Ascending aorta (tissue), 2 donors: Measurements from ENCODE around the gene FOXP1. TPM values are rescaled to one million over a fixed set of nuclear protein-coding genes. Genes with fewer than 3 reads are reported as not detected.
A peak's percentile ranks its signal among the peaks of the same experiment; 100 is the strongest.

Experiments used
- DNase-seq, 2 donors: peaks; one replicate each; pipeline ENCODE4 v3.0.0-alpha.2; 2019; ENCODE audit warnings: low spot score in 2 of 2
- H3K27ac ChIP-seq, 2 donors: fragments of 200-600 bp; sonication (generic); one replicate each; pipeline ENCODE4 v1.5.1; 2016 to 2017; ENCODE audit warnings: mild to moderate bottlenecking in 1 of 2
- H3K27me3 ChIP-seq: fragments of 200-600 bp; sonication (generic); one replicate; pipeline ENCODE4 v1.5.1; 2017
- H3K36me3 ChIP-seq, 2 donors: fragments of 200-600 bp; sonication (generic); one replicate each; pipeline ENCODE4 v1.5.1; 2016
- H3K4me1 ChIP-seq, 2 donors: fragments of 200-600 bp; sonication (generic); one replicate each; pipeline ENCODE4 v1.5.1; 2016 to 2017; ENCODE audit warnings: mild to moderate bottlenecking in 1 of 2
- H3K4me3 ChIP-seq, 2 donors: fragments of 200-600 bp; sonication (generic); one replicate each; pipeline ENCODE4 v1.5.1; 2016 to 2017; ENCODE audit warnings: mild to moderate bottlenecking in 1 of 2
- H3K9me3 ChIP-seq, 2 donors: fragments of 200-600 bp; sonication (generic); one replicate each; pipeline ENCODE4 v1.5.1; 2016
- CTCF ChIP-seq, 3 experiments: fragments of 200-600 bp in 2 of 3; fragments of 450-650 bp in 1 of 3; sonication (generic) in 2 of 3; IDR thresholded peaks; one replicate each; pipeline ENCODE4 v1.5.1; 2016 to 2019; ENCODE audit warnings: antibody characterized with exemption in 3 of 3, mild to moderate bottlenecking in 1 of 3, moderate library complexity in 1 of 3
- intact Hi-C: fragments of 100-400 bp; cut with DNase I; formaldehyde crosslinking; loops from one replicate; pipeline ENCODE4 v1.15.1; 2023
- total RNA-seq: library from RNA; depleted of rRNA; stranded (reverse); fragments of >200 nt; gene quantifications from one replicate; pipeline ENCODE4 v1.1.0, GENCODE V29; 2016

FOXP1 gene
- total RNA-seq, 1 donor from 2014 or later, result 171 TPM

GRCh38 chr3:71101014-71101413 lies 482.5 kb downstream of the FOXP1 start:
- H3K4me3 ChIP-seq, result no peak overlapping the region
- no peak for DNase-seq
- intact Hi-C loops, result loop anchor here (2.0 kb wide), 2 partner anchors 36 to 142 kb away; no protein-coding TSS in a partner anchor

GRCh38 chr3:71099997-71100719 lies 483.4 kb downstream of the FOXP1 start:
- DNase-seq, result no peak
- intact Hi-C loops, result loop anchor here (2.0 kb wide), 2 partner anchors 35 to 143 kb away; no protein-coding TSS in a partner anchor
- Histone ChIP-seq H3K36me3 (no peaks in the 10 kb centered on the region), H3K27me3 (no peaks in the 10 kb centered on the region), H3K27ac (peak overlapping the region; percentile 82 to 83), H3K4me3 (no peak overlapping the region), H3K4me1 (peaks cover 19 to 57% of the 10 kb centered on the region in 2 donors), H3K9me3 (no peaks in the 10 kb centered on the region)
- TF ChIP-seq CTCF (IDR thresholded peaks at IDR 0.05), result no peak

More at GRCh38 chr3:71101014-71101413, 482.5 kb downstream of the FOXP1 start:
- TF ChIP-seq CTCF (IDR thresholded peaks at IDR 0.05), result no peak
- no peaks in the 10 kb centered on the region for H3K36me3 ChIP-seq
- H3K27ac ChIP-seq, result peak overlapping the region; percentile 82 to 83
- H3K4me1 ChIP-seq, result peaks cover 19 to 63% of the 10 kb centered on the region in 2 donors
- no peaks in the 10 kb centered on the region for H3K27me3 ChIP-seq
- no peaks in the 10 kb centered on the region for H3K9me3 ChIP-seq

- peak overlapping the region; percentile 17 to 47 for H3K27ac ChIP-seq
- no peak overlapping the region for H3K4me3 ChIP-seq
- H3K4me1 ChIP-seq, result peaks cover 6 to 32% of the 10 kb centered on the region in 2 donors
- TF ChIP-seq CTCF (IDR thresholded peaks at IDR 0.05), result no peak
- no peaks in the 10 kb centered on the region for H3K27me3 ChIP-seq
- intact Hi-C loops, result no loop called here
- no peak for DNase-seq
- no peaks in the 10 kb centered on the region for H3K36me3 ChIP-seq
- no peaks in the 10 kb centered on the region for H3K9me3 ChIP-seq
These were observed 486.0 kb downstream of the FOXP1 start for GRCh38 chr3:71097557-71097956.

- Histone ChIP-seq H3K27ac (peak overlapping the region; percentile 4 to 51), H3K9me3 (no peaks in the 10 kb centered on the region), H3K4me3 (no peak overlapping the region), H3K36me3 (no peaks in the 10 kb centered on the region), H3K27me3 (no peaks in the 10 kb centered on the region), H3K4me1 (peaks cover 0 to 22% of the 10 kb centered on the region in 2 donors)
- DNase-seq, result no peak
- intact Hi-C loops, result no loop called here
- TF ChIP-seq CTCF (IDR thresholded peaks at IDR 0.05), result no peak
These were observed 487.8 kb downstream of the FOXP1 start for GRCh38 chr3:71095511-71096291.

GRCh38 chr3:71094658-71095209 lies 488.8 kb downstream of the FOXP1 start:
- Histone ChIP-seq H3K27me3 (no peaks in the 10 kb centered on the region), H3K4me3 (no peak overlapping the region), H3K27ac (no peak overlapping the region), H3K4me1 (peaks cover 0 to 17% of the 10 kb centered on the region in 2 donors), H3K9me3 (no peaks in the 10 kb centered on the region), H3K36me3 (no peaks in the 10 kb centered on the region)
- intact Hi-C loops, result no loop called here
- no peak for DNase-seq
- no peak for TF ChIP-seq CTCF (IDR thresholded peaks at IDR 0.05)
